Activated gamma-delta T cell treated with Interleukin-2 at 50 U/mL for 16 hours (primary cell): ENCODE results near the gene FUT3.

ENCODE experiments used
- DNase-seq: peaks from one replicate; pipeline ENCODE4 v3.0.0-alpha.2; 2020

The FUT3 gene

GRCh38 chr19:5799247-5800241 is 51.7 kb downstream of the FUT3 start:
- no peak for DNase-seq

GRCh38 chr19:5798244-5798643 is 53.0 kb downstream of the FUT3 start:
- no peak for DNase-seq

GRCh38 chr19:5795382-5795919 is 55.8 kb downstream of the FUT3 start:
- no peak for DNase-seq

- no peak for DNase-seq
Measured at GRCh38 chr19:5793188-5793587, 58.1 kb downstream of the FUT3 start.
